GM19099 (cell line): ENCODE results near the gene TMED10.

Source experiments
- POLR2A ChIP-seq: IDR thresholded peaks from 3 replicates; pipeline ENCODE4 v1.6.1; 2011; ENCODE audit warnings: low read depth; ENCODE audit not compliant: insufficient read length; ENCODE audit errors: extremely low read depth

The TMED10 gene

GRCh38 chr14:75201087-75201486, 24.7 kb upstream of the TMED10 start:
- TF ChIP-seq POLR2A, result no peak

- no peak for TF ChIP-seq POLR2A
Observed at GRCh38 chr14:75200451-75200850, 24.0 kb upstream of the TMED10 start.

GRCh38 chr14:75198291-75198933, 22.0 kb upstream of the TMED10 start:
- TF ChIP-seq POLR2A, result no peak

- TF ChIP-seq POLR2A, result no peak
Observed at GRCh38 chr14:75197338-75197737, 20.9 kb upstream of the TMED10 start.

- no peak for TF ChIP-seq POLR2A
Observed at GRCh38 chr14:75196468-75196867, 20.1 kb upstream of the TMED10 start.

- no peak for TF ChIP-seq POLR2A
Observed at GRCh38 chr14:75196064-75196463, 19.7 kb upstream of the TMED10 start.

- TF ChIP-seq POLR2A, result no peak
Observed at GRCh38 chr14:75191100-75191499, 14.7 kb upstream of the TMED10 start.

- TF ChIP-seq POLR2A, result no peak
Observed at GRCh38 chr14:75190023-75190422, 13.6 kb upstream of the TMED10 start.

GRCh38 chr14:75188520-75189268, 12.3 kb upstream of the TMED10 start:
- TF ChIP-seq POLR2A, result no peak

- TF ChIP-seq POLR2A, result no peak
Observed at GRCh38 chr14:75188086-75188485, 11.7 kb upstream of the TMED10 start.

- TF ChIP-seq POLR2A, result no peak
Observed at GRCh38 chr14:75186953-75187352, 10.5 kb upstream of the TMED10 start.

- TF ChIP-seq POLR2A, result no peak
Observed at GRCh38 chr14:75185251-75186040, 9.0 kb upstream of the TMED10 start.

GRCh38 chr14:75184492-75184891, 8.1 kb upstream of the TMED10 start:
- no peak for TF ChIP-seq POLR2A

- TF ChIP-seq POLR2A, result no peak
Observed at GRCh38 chr14:75184039-75184438, 7.6 kb upstream of the TMED10 start.

GRCh38 chr14:75183225-75183624, 6.8 kb upstream of the TMED10 start:
- TF ChIP-seq POLR2A, result no peak

GRCh38 chr14:75182821-75183220, 6.4 kb upstream of the TMED10 start:
- no peak for TF ChIP-seq POLR2A
